Spinal cord (tissue), 10 donors: ENCODE measurements around the gene CCDC88B. TPM values are rescaled to one million over a fixed set of nuclear protein-coding genes. Genes with fewer than 3 reads are reported as not detected.

Source experiments
- DNase-seq, 6 donors: peaks; one replicate each; pipeline versions ENCODE4 v3.0.0 to v3.0.0-alpha.2; 2013 to 2015; ENCODE audit warnings: low spot score in 6 of 6, low read depth in 4 of 6
- H3K27ac ChIP-seq: one replicate; pipeline ENCODE4 v1.5.1; 2013; ENCODE audit warnings: low read depth, low read length, control low read depth
- H3K27me3 ChIP-seq: one replicate; pipeline ENCODE4 v1.6.1; 2013; ENCODE audit warnings: low read length; ENCODE audit not compliant: control insufficient read depth, insufficient read depth
- H3K36me3 ChIP-seq: one replicate; pipeline ENCODE4 v1.6.1; 2013; ENCODE audit warnings: low read length; ENCODE audit not compliant: control insufficient read depth, insufficient read depth
- H3K4me1 ChIP-seq: one replicate; pipeline ENCODE4 v1.6.1; 2013; ENCODE audit warnings: low read length; ENCODE audit not compliant: control insufficient read depth, insufficient read depth
- H3K4me3 ChIP-seq: one replicate; pipeline ENCODE4 v1.5.1; 2013; ENCODE audit warnings: low read depth, low read length, control low read depth
- H3K9me3 ChIP-seq: one replicate; pipeline ENCODE4 v1.6.1; 2013; ENCODE audit warnings: low read length; ENCODE audit not compliant: control insufficient read depth, insufficient read depth
- WGBS: methylation state at CpG from one replicate; pipeline ENCODE4 v1.1.5; 2013; ENCODE audit warnings: missing lambda C conversion rate; ENCODE audit not compliant: insufficient coverage; 5-methylcytosine and 5-hydroxymethylcytosine counted together
- polyA plus RNA-seq, 2 donors: library from polyadenylated mRNA; unstranded; fragments of 120-200 nt; gene quantifications; one replicate each; pipeline ENCODE4 v1.2.1, GENCODE V29; 2013; ENCODE audit not compliant: insufficient read length in 2 of 2
- total RNA-seq, 2 donors: library from RNA; depleted of rRNA in 1 of 2; stranded (reverse); fragments of 120-200 nt in 1 of 2; fragments of >200 nt in 1 of 2; gene quantifications; one replicate each; pipeline versions ENCODE4 v1.2.3 to v1.2.4, GENCODE V29; 2013 to 2014
- donor health status: healthy.

CCDC88B gene
- total and polyA plus RNA-seq, 4 donors: 4.2 to 8.4 (median 7.7) TPM

DNA sequence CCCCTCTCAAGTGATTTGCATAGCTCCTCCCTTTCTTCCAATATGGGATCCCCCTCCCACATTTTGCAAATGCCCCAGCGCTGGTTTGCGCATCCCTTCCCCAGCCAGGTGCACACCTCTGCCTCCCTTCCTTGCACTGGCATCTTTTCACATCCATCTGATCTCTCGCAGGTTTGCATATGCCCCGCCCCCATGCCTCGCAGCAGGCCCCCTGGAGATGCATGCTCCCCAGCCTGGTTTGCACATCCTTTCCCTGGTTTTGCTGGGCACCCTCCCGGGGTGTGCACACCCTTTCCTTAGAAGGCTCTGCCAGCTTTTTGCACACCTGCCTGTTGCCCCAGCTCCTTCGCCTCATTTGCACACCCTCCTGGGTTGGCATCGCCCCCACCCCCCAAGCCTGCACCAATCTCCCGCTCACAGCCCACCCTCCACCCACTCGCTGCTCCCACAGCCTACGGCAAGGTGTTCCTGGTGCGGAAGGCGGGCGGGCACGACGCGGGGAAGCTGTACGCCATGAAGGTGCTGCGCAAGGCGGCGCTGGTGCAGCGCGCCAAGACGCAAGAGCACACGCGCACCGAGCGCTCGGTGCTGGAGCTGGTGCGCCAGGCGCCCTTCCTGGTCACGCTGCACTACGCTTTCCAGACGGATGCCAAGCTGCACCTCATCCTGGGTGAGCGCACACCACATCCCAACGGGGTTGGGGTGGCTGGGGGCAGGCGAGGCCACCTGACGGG, 19.9 kb downstream of the CCDC88B start:
- H3K36me3 ChIP-seq: peaks cover 39% of the 10 kb centered on the region
- H3K27me3 ChIP-seq: no peaks in the 10 kb centered on the region
- no peaks in the 10 kb centered on the region for H3K9me3 ChIP-seq
- H3K4me1 ChIP-seq: peaks cover 42% of the 10 kb centered on the region
- WGBS: 16% methylated on average over 38 of the region's 38 CpGs
- peak in 2 of 6 donors; percentile 77 to 87 for DNase-seq
- no peak overlapping the region for H3K27ac ChIP-seq
- peak overlapping the region; percentile 84 for H3K4me3 ChIP-seq

DNA sequence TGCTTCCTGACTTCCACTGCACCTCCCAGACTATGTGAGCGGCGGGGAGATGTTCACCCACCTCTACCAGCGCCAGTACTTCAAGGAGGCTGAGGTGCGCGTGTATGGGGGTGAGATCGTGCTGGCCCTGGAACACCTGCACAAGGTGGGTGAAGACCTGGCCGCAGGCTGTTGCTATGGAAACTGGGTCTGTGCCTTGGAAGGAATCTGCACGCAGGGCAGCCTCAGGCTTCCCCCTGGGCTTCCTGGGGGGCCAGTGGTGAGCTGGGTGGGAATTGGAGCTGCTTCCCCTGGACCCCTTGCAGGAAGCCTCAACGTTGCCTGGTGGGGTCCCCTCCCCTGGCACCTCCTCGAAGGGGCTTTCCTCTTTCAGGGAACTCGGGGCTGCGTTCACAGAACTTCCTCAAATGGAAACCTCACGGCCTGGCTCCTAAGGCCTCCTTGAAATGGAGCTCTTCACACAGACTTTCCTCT, 20.5 kb downstream of the CCDC88B start:
- Histone ChIP-seq H3K4me1 (peaks cover 35% of the 10 kb centered on the region), H3K9me3 (no peaks in the 10 kb centered on the region), H3K27me3 (no peaks in the 10 kb centered on the region), H3K36me3 (peaks cover 45% of the 10 kb centered on the region), H3K4me3 (no peak overlapping the region), H3K27ac (no peak overlapping the region)
- no peak for DNase-seq
- WGBS: 65% methylated on average over 8 of the region's 13 CpGs

DNA sequence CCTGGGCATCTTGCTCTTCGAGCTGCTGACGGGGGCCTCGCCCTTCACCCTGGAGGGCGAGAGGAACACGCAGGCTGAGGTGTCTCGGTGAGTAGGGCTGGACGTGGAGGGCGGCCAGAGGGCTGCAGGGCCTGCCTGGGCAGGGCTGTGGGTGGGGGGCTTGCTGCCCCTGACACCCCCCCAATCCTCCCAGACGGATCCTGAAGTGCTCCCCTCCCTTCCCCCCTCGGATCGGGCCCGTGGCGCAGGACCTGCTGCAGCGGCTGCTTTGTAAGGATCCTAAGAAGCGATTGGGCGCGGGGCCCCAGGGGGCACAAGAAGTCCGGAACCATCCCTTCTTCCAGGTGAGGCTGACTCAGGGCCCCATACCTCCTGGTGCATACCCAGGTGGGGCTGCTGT, 21.7 kb downstream of the CCDC88B start:
- peaks cover 4% of the 10 kb centered on the region for H3K27me3 ChIP-seq
- no peak overlapping the region for H3K4me3 ChIP-seq
- no peak overlapping the region for H3K27ac ChIP-seq
- WGBS: 87% methylated on average over 10 of the region's 18 CpGs
- DNase-seq: no peak
- peaks cover 57% of the 10 kb centered on the region for H3K36me3 ChIP-seq
- peaks cover 34% of the 10 kb centered on the region for H3K4me1 ChIP-seq
- H3K9me3 ChIP-seq: no peaks in the 10 kb centered on the region

DNA sequence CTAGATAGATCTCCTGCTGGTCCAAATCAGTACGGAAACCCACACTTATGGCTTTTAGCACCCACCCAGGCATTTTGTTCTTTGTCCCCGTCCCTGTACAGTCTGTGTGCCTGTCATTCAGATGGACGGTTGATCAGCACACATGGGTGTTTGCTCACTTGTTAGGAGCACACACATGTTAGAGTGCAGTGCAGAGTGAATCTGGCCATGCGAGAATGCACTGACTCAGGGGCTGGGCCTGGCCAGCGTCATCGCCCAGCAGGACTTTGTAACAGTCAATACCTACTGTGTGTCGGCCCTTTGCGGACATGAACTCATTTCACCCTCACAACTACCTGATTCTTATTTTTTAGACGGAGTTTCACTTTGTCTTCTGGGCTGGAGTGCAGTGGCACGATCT, 22.3 kb downstream of the CCDC88B start:
- H3K4me1 ChIP-seq: peaks cover 34% of the 10 kb centered on the region
- DNase-seq: no peak
- WGBS: 93% methylated on average over 10 of the region's 10 CpGs
- peaks cover 60% of the 10 kb centered on the region for H3K36me3 ChIP-seq
- H3K9me3 ChIP-seq: no peaks in the 10 kb centered on the region
- H3K27ac ChIP-seq: no peak overlapping the region
- H3K4me3 ChIP-seq: no peak overlapping the region
- peaks cover 4% of the 10 kb centered on the region for H3K27me3 ChIP-seq

DNA sequence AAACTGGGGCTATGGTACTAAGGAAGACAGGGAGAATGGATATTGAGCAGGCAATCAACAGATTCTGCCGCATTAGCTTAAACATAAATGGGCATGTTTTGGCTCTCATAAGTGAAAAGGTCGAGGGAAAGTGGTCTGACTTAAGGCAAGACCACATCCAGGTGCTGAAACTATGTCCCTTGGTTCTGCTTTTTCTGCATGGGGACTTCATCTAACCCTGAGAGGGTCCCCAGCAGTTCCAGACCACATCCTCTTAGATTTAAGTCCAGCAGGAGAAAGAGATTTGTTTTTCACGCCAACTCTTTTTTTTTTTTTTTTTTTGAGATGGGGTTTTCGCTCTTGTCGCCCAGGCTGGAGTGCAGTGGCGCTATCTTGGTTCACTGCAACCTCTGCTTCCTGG, 24.4 kb downstream of the CCDC88B start:
- Histone ChIP-seq H3K4me1 (peaks cover 17% of the 10 kb centered on the region), H3K27ac (no peak overlapping the region), H3K27me3 (peaks cover 6% of the 10 kb centered on the region), H3K36me3 (peaks cover 81% of the 10 kb centered on the region), H3K9me3 (no peaks in the 10 kb centered on the region), H3K4me3 (no peak overlapping the region)
- no peak for DNase-seq
- 89% methylated on average over 3 of the region's 6 CpGs for WGBS

DNA sequence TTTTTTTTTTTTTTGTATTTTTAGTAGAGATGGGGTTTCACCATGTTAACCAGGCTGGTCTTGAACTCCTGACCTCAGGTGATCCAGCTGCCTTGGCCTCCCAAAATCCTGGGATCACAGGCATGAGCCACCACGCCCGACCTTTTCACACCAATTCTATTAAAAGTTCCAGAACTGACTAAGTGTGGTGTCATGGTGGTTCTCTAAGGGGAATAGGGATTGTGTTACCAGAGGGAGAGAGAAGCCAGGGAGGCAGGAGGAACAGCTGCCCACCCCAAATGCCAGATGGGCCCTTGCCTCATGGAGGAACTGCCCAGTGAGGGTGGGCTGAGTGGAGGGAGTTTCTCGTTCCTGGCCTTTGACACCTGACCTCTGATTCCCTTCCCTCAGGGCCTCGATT, 24.9 kb downstream of the CCDC88B start:
- WGBS: no CpG with 5 or more reads among the region's 4 CpGs
- H3K9me3 ChIP-seq: no peaks in the 10 kb centered on the region
- peaks cover 14% of the 10 kb centered on the region for H3K4me1 ChIP-seq
- H3K36me3 ChIP-seq: peaks cover 85% of the 10 kb centered on the region
- no peak overlapping the region for H3K4me3 ChIP-seq
- no peak for DNase-seq
- peaks cover 6% of the 10 kb centered on the region for H3K27me3 ChIP-seq
- H3K27ac ChIP-seq: no peak overlapping the region

DNA sequence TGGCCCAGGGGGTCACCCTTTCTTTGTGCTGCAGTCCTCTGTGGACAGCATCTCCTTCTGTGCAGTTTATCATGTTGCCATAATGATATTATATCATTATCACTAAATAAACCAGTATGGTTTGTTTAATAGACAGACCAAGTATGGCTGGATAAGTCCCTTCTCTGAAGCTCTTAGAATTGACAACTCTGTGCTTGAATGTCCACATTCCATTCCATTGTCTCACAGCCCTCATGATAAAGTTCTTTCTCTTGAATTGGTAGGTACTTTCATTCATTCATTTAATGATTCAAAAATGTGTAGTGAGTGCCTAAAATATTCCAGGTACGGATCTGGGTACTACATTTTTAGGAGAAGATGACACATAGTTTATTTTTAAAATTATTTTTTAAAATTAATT, 26.7 kb downstream of the CCDC88B start:
- Histone ChIP-seq H3K27ac (no peak overlapping the region), H3K4me3 (no peak overlapping the region), H3K36me3 (peaks cover 84% of the 10 kb centered on the region), H3K9me3 (no peaks in the 10 kb centered on the region), H3K4me1 (peaks cover 2% of the 10 kb centered on the region), H3K27me3 (peaks cover 6% of the 10 kb centered on the region)
- no peak for DNase-seq
- WGBS: no CpG with 5 or more reads among the region's 1 CpG

DNA sequence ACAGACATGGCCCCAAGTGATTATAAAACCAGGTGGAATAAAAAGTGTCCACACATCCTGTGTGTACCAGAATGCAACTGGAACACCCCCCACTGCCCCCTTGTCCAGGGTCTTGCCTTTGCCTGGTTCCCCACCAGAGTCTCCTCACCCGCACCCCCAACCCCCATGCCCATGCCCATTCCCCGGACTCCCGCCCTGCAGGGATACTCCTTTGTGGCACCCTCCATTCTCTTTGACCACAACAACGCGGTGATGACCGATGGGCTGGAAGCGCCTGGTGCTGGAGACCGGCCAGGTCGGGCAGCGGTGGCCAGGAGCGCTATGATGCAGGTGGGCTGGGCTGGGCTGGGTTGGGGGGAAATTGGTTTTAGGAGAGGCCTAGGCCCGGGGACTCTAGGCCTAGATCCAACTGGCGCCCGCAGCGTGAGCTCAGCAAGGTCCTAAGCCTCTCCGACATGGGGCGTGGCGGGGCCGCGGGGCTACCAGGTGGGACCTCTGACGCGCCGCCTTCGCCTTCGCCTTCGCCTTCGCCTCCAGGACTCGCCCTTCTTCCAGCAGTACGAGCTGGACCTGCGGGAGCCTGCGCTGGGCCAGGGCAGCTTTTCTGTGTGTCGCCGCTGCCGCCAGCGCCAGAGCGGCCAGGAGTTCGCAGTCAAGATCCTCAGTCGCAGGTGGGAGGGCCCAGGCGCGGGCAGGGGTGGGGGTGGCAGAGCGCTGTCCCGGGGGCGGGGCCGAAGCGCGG, 28.1 kb downstream of the CCDC88B start:
- H3K4me1 ChIP-seq: peaks cover 2% of the 10 kb centered on the region
- 56% methylated on average over 41 of the region's 46 CpGs for WGBS
- H3K27me3 ChIP-seq: peaks cover 6% of the 10 kb centered on the region
- H3K27ac ChIP-seq: no peak overlapping the region
- H3K36me3 ChIP-seq: peaks cover 76% of the 10 kb centered on the region
- no peak overlapping the region for H3K4me3 ChIP-seq
- no peak for DNase-seq
- no peaks in the 10 kb centered on the region for H3K9me3 ChIP-seq

DNA sequence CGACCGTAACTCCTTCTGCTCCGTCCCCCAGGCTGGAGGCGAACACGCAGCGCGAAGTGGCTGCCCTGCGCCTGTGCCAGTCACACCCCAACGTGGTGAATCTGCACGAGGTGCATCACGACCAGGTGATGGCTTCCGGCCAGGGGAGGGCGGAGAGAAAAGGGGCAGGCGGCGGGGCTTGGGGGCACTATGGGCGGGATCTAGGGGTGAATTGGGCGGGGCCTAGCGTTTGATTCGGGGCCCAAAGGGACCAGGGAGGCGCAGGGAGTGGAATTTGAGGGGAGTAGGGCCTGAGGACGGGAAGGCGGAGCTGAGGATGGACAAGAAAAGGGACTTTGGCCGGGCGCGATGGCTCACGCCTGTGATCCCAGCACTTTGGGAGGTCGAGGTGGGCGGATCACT, 28.7 kb downstream of the CCDC88B start:
- H3K36me3 ChIP-seq: peaks cover 70% of the 10 kb centered on the region
- peaks cover 2% of the 10 kb centered on the region for H3K4me1 ChIP-seq
- 49% methylated on average over 28 of the region's 28 CpGs for WGBS
- peaks cover 6% of the 10 kb centered on the region for H3K27me3 ChIP-seq
- no peak for DNase-seq
- no peaks in the 10 kb centered on the region for H3K9me3 ChIP-seq
- H3K27ac ChIP-seq: no peak overlapping the region
- no peak overlapping the region for H3K4me3 ChIP-seq
